ENCODE data around the gene PPP1CC. TPM values are rescaled to one million over a fixed set of nuclear protein-coding genes. Genes with fewer than 3 reads are reported as not detected.

Gene PPP1CC
- polyA plus RNA-seq, 1 donor from 2014 or later = 188 TPM

GRCh38 chr12:110790301-110790700 is 47.6 kb upstream of the PPP1CC start:
- Histone ChIP-seq H3K36me3 (ENCODE audit: insufficient read depth, low read length) (no peaks in the 10 kb centered on the region), H3K4me2 (ENCODE audit: low read length) (no peak overlapping the region), H3K9me2 (ENCODE audit: insufficient read depth, low read length) (no peaks in the 10 kb centered on the region)

GRCh38 chr12:110786012-110786411 is 43.3 kb upstream of the PPP1CC start:
- Histone ChIP-seq H3K27me3 (ENCODE audit: insufficient read depth, low read depth, low read length) (no peaks in the 10 kb centered on the region), H3K27ac (ENCODE audit: low read length) (no peak overlapping the region), H3K9ac (ENCODE audit: low read length) (no peak overlapping the region), H3K9me3 (ENCODE audit: low read length) (no peaks in the 10 kb centered on the region), H3K36me3 (ENCODE audit: insufficient read depth, low read length) (no peaks in the 10 kb centered on the region), H3K79me2 (replicated peaks; ENCODE audit: insufficient read depth, low read length) (no peaks in the 10 kb centered on the region), H3F3A (ENCODE audit: insufficient read depth, low read length, poor library complexity, severe bottlenecking) (no peaks in the 10 kb centered on the region), H3K4me3 (ENCODE audit: low read length) (no peak overlapping the region), H3K9me2 (ENCODE audit: insufficient read depth, low read length) (no peaks in the 10 kb centered on the region), H3K4me2 (ENCODE audit: low read length) (no peak overlapping the region), H2AFZ (ENCODE audit: low read depth, low read length) (no peak overlapping the region), H4K20me1 (ENCODE audit: insufficient read depth) (no peaks in the 10 kb centered on the region)
- TF ChIP-seq EZH2 (IDR thresholded peaks at IDR 0.05; ENCODE audit: borderline replicate concordance, insufficient read depth, low read length, poor library complexity, severe bottlenecking) (no peak), POLR2AphosphoS5 (IDR thresholded peaks at IDR 0.05) (no peak)

More at GRCh38 chr12:110790301-110790700, 47.6 kb upstream of the PPP1CC start:
- H3K9me3 ChIP-seq (ENCODE audit: low read length) = no peaks in the 10 kb centered on the region
- TF ChIP-seq RAD21 (conservative IDR thresholded peaks at IDR 0.05) (no peak), TAF1 (IDR thresholded peaks at IDR 0.05; ENCODE audit: low read depth) (no peak), EZH2 (IDR thresholded peaks at IDR 0.05; ENCODE audit: borderline replicate concordance, insufficient read depth, low read length, poor library complexity, severe bottlenecking) (no peak), SMC3 (conservative IDR thresholded peaks at IDR 0.05; ENCODE audit: poor library complexity) (no peak), EP300 (conservative IDR thresholded peaks at IDR 0.05; ENCODE audit: poor library complexity, severe bottlenecking) (no peak), CTCF (IDR thresholded peaks at IDR 0.05; ENCODE audit: poor library complexity, severe bottlenecking) (no peak), REST (IDR thresholded peaks at IDR 0.05; ENCODE audit: borderline replicate concordance) (no peak), MXI1 (conservative IDR thresholded peaks at IDR 0.05; ENCODE audit: poor library complexity, severe bottlenecking) (no peak), POLR2AphosphoS5 (IDR thresholded peaks at IDR 0.05) (no peak)
- no peaks in the 10 kb centered on the region for H3K79me2 ChIP-seq (replicated peaks; ENCODE audit: insufficient read depth, low read length)
- no peaks in the 10 kb centered on the region for H3K27me3 ChIP-seq (ENCODE audit: insufficient read depth, low read depth, low read length)
- no peak overlapping the region for H3K9ac ChIP-seq (ENCODE audit: low read length)
- no peak overlapping the region for H3K4me3 ChIP-seq (ENCODE audit: low read length)
- no peak overlapping the region for H3K27ac ChIP-seq (ENCODE audit: low read length)
- H3F3A ChIP-seq (ENCODE audit: insufficient read depth, low read length, poor library complexity, severe bottlenecking) = no peaks in the 10 kb centered on the region
- no peaks in the 10 kb centered on the region for H4K20me1 ChIP-seq (ENCODE audit: insufficient read depth)
- no peak overlapping the region for H2AFZ ChIP-seq (ENCODE audit: low read depth, low read length)

- Histone ChIP-seq H3K9ac (ENCODE audit: low read length) (no peak overlapping the region), H3K79me2 (replicated peaks; ENCODE audit: insufficient read depth, low read length) (no peaks in the 10 kb centered on the region), H3K4me3 (ENCODE audit: low read length) (no peak overlapping the region), H2AFZ (ENCODE audit: low read depth, low read length) (no peak overlapping the region), H3K36me3 (ENCODE audit: insufficient read depth, low read length) (no peaks in the 10 kb centered on the region), H3K4me2 (ENCODE audit: low read length) (no peak overlapping the region), H3K9me3 (ENCODE audit: low read length) (no peaks in the 10 kb centered on the region), H3F3A (ENCODE audit: insufficient read depth, low read length, poor library complexity, severe bottlenecking) (no peaks in the 10 kb centered on the region), H3K27me3 (ENCODE audit: insufficient read depth, low read depth, low read length) (no peaks in the 10 kb centered on the region), H4K20me1 (ENCODE audit: insufficient read depth) (no peaks in the 10 kb centered on the region), H3K9me2 (ENCODE audit: insufficient read depth, low read length) (no peaks in the 10 kb centered on the region), H3K27ac (ENCODE audit: low read length) (no peak overlapping the region)
- TF ChIP-seq EP300 (conservative IDR thresholded peaks at IDR 0.05; ENCODE audit: poor library complexity, severe bottlenecking) (no peak), POLR2AphosphoS5 (IDR thresholded peaks at IDR 0.05) (no peak), RAD21 (conservative IDR thresholded peaks at IDR 0.05) (no peak), EZH2 (IDR thresholded peaks at IDR 0.05; ENCODE audit: borderline replicate concordance, insufficient read depth, low read length, poor library complexity, severe bottlenecking) (no peak), REST (IDR thresholded peaks at IDR 0.05; ENCODE audit: borderline replicate concordance) (no peak), CTCF (IDR thresholded peaks at IDR 0.05; ENCODE audit: poor library complexity, severe bottlenecking) (no peak), TAF1 (IDR thresholded peaks at IDR 0.05; ENCODE audit: low read depth) (no peak), MXI1 (conservative IDR thresholded peaks at IDR 0.05; ENCODE audit: poor library complexity, severe bottlenecking) (no peak), SMC3 (conservative IDR thresholded peaks at IDR 0.05; ENCODE audit: poor library complexity) (no peak)
Measured at GRCh38 chr12:110785240-110785639, 42.5 kb upstream of the PPP1CC start.

All from neural cell (in vitro differentiated cells).